Bronchial epithelial cell (primary cell): ENCODE measurements around the gene SDHAF3. TPM values are rescaled to one million over a fixed set of nuclear protein-coding genes. Genes with fewer than 3 reads are reported as not detected.
"Not testable (repeated sequence)": the region's sequence is repeated elsewhere in the genome, so short reads cannot be mapped to it uniquely, and the experiment has no call there.

Experiments used
- DNase-seq: peaks from one replicate; pipeline ENCODE4 v3.0.0-alpha.2; 2010; ENCODE audit warnings: low read depth
- FAIRE-seq: peaks from 2 replicates; lab custom pipeline; 2011; peaks lifted over from hg19 to GRCh38; lab: Jason Lieb, UNC
- H3K27me3 ChIP-seq: 2 replicates; pipeline ENCODE4 v1.5.1; 2011; ENCODE audit warnings: low read length; ENCODE audit not compliant: control insufficient read depth, insufficient read depth
- H3K36me3 ChIP-seq: 2 replicates; pipeline ENCODE4 v1.5.1; 2011; ENCODE audit warnings: low read length; ENCODE audit not compliant: control insufficient read depth, insufficient read depth
- H3K4me3 ChIP-seq: 2 replicates; pipeline ENCODE4 v1.5.1; 2011; ENCODE audit warnings: mild to moderate bottlenecking, low read depth, low read length, control low read depth
- total RNA-seq: library from RNA; depleted of rRNA; stranded (reverse); fragments of >200 nt; gene quantifications from 2 replicates; pipeline ENCODE4 v1.2.1, GENCODE V29; 2014
- TF ChIP-seq, protein P1 (sequence below): IDR thresholded peaks from 2 replicates; pipeline ENCODE4 v1.5.1; 2011; ENCODE audit warnings: mild to moderate bottlenecking, moderate library complexity, low read length, control low read depth, inconsistent platforms; ENCODE audit not compliant: insufficient read depth, severe bottlenecking

Gene SDHAF3
- total RNA-seq, 1 donor from 2014 or later = 9.5 TPM

DNA sequence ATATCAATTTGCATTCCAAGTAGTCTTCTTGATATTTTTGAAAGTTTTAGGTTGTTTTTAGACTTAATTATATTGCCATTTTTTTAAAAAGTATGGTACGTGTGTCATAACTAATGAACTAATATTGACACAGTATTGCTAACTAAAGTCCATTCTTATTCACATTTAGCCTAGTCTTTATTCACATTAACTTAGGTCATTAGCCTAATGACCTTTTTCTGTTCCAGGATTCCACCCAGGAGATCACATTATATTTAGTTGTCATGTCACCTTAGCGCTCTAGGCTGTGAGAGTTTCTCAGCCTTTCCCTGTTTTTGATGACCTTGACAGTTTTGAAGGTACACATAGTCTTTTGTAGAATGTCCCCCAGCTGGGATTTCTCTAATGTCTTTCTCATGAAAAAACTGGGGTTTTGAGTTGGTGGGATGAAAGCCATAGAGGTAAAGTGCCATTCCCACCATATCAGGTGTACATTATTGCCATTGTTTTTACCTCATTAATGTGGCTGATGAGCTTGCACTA, 38.5 kb downstream of the SDHAF3 start:
- H3K4me3 ChIP-seq = no peak overlapping the region
- TF ChIP-seq, protein P1, sequence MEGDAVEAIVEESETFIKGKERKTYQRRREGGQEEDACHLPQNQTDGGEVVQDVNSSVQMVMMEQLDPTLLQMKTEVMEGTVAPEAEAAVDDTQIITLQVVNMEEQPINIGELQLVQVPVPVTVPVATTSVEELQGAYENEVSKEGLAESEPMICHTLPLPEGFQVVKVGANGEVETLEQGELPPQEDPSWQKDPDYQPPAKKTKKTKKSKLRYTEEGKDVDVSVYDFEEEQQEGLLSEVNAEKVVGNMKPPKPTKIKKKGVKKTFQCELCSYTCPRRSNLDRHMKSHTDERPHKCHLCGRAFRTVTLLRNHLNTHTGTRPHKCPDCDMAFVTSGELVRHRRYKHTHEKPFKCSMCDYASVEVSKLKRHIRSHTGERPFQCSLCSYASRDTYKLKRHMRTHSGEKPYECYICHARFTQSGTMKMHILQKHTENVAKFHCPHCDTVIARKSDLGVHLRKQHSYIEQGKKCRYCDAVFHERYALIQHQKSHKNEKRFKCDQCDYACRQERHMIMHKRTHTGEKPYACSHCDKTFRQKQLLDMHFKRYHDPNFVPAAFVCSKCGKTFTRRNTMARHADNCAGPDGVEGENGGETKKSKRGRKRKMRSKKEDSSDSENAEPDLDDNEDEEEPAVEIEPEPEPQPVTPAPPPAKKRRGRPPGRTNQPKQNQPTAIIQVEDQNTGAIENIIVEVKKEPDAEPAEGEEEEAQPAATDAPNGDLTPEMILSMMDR = no peak
- DNase-seq (no peak), FAIRE-seq (no peak)
- no peaks in the 10 kb centered on the region for H3K36me3 ChIP-seq
- H3K27me3 ChIP-seq = no peaks in the 10 kb centered on the region

DNA sequence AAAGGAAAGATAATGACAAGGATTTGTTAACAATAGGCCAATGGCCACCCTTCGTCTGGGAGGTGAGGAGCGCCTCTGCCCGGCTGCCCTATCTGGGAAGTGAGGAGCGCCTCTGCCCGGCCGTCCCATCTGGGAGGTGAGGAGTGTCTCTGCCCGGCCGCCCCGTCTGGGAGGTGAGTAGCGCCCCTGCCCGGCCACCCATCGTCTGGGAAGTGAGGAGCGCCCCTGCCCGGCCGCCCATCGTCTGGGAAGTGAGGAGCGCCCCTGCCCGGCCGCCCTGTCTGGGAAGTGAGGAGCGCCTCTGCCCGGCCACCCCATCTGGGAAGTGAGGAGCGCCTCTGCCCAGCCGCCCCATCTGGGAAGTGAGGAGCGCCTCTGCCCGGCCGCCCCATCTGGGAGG, 42.5 kb downstream of the SDHAF3 start:
- not testable (repeated sequence) for H3K4me3 ChIP-seq, H3K27me3 ChIP-seq, FAIRE-seq, DNase-seq, H3K36me3 ChIP-seq

DNA sequence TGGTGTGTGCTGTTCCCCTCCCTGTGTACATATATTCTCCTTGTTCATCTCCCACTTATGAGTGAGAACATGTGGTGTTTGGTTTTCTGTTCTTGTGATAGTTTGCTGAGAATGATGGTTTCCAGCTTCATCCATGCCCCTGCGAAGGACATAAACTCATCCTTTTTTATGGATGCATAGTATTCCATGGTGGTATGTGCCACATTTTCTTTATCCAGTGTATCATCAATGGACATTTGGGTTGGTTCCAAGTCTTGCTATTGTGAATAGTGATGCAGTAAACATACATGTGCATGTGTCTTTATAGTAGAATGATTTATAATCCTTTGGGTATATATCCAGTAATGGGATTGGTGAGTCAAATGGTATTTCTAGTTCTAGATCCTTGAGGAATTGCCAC, 44.1 kb downstream of the SDHAF3 start:
- DNase-seq, FAIRE-seq, H3K4me3 ChIP-seq, H3K27me3 ChIP-seq, H3K36me3 ChIP-seq: not testable (repeated sequence)

DNA sequence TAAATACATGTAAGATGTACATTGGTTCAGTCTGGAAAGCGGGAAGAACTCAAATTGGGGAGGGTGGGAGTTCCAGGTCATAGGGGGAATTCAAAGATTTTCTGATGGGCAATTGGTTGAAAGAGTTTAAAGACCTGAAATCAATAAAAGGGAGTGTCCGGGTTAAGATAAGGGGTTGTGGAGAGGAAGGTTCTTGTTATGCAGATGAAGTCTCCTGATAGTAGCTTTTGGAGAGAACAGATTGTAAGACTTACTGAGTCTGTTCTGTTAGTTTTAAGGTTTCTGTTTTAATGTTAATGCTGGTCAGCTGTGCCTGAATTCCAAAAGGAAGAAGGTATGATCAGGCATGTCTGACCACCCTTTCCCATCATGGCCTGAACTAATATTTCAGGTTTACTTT, 48.8 kb downstream of the SDHAF3 start:
- no peaks in the 10 kb centered on the region for H3K36me3 ChIP-seq
- TF ChIP-seq, protein P1 = no peak
- H3K4me3 ChIP-seq = no peak overlapping the region
- DNase-seq = no peak
- no peaks in the 10 kb centered on the region for H3K27me3 ChIP-seq
- FAIRE-seq = no peak

DNA sequence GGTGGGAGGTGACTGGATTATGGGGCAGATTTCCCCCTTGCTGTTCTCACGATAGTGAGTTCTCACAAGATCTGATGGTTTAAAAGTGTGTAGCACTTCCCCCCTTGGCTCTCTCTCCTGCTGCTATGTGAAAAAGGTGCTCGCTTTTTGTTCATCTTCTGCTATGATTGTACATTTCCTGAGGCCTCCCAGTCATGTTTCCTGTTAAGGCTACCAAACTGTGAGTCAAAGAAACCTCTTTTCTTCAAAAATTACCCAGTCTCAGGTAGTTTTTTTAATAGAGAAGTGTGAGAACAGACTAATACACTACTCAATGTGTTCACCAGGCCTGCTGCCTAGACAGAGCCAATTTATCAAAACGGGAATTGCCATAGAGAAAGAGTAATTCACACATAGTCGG, 49.7 kb downstream of the SDHAF3 start:
- H3K36me3 ChIP-seq = no peaks in the 10 kb centered on the region
- FAIRE-seq (no peak), DNase-seq (no peak)
- TF ChIP-seq, protein P1 = no peak
- H3K27me3 ChIP-seq = no peaks in the 10 kb centered on the region
- no peak overlapping the region for H3K4me3 ChIP-seq

DNA sequence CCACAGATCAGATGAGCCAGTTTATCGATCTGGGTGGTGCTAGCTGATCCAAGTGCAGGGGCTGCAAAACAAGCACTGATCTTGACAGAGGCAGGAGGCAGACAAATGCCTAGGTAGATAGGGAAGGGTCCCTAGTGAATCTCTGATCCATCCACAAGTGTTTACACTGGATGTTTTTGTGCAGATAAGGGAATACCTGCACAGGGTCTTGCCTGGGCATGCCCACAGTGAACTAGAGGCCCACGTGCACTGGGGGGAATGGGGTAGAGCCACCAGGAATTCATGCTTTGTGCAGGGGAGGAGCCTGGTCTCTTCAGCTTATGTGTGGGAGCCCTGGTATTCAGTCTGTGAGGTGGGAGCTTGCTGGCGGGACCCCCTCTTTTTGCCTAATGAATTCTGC, 50.3 kb downstream of the SDHAF3 start:
- Histone ChIP-seq H3K4me3 (no peak overlapping the region), H3K36me3 (no peaks in the 10 kb centered on the region), H3K27me3 (no peaks in the 10 kb centered on the region)
- FAIRE-seq = no peak
- TF ChIP-seq, protein P1 = no peak
- DNase-seq = no peak

DNA sequence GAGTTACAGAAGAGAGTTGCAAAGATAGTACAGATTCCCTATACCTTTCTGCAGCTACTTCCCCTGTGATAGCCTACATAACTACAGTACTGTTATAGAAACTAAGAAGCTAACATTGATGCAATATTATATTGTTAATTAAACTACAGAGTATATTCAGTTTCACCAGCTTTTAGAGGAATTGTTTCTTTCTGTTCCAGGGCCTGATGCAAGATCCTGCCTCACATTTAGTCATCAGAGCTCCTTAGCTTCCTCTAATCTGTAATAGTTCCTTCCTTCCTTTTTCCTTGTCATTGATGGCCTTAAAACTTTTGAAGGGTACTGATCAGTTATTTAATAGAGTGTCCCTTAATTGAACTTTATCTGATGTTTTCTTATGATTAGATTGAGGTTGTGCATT, 56.8 kb downstream of the SDHAF3 start:
- H3K4me3 ChIP-seq = no peak overlapping the region
- no peaks in the 10 kb centered on the region for H3K36me3 ChIP-seq
- H3K27me3 ChIP-seq = no peaks in the 10 kb centered on the region
- TF ChIP-seq, protein P1 = no peak
- DNase-seq (peak; percentile 13), FAIRE-seq (no peak)
